HEK293 (cell line): ENCODE measurements around the gene RBBP7.

Experiments used
- CTCF ChIA-PET: fragments of 350-600 bp; formaldehyde crosslinking; extraction: SDS; loops from one replicate; lab custom pipeline; 2021; ENCODE audit warnings: antibody characterized with exemption; lab: Yijun Ruan, JAX
- POLR2A ChIA-PET: fragments of 300-600 bp; formaldehyde crosslinking; extraction: SDS; loops from one replicate; lab custom pipeline; 2020; ENCODE audit warnings: antibody characterized with exemption, inconsistent platforms; lab: Yijun Ruan, JAX
- H3K27ac ChIP-seq: fragments of 200-500 bp; sonication (Bioruptor generic); 2 replicates; pipeline ENCODE4 v1.5.1; 2014; ENCODE audit warnings: low read depth, low read length, control low read depth, inconsistent platforms; ENCODE audit errors: extremely low read depth
- H3K36me3 ChIP-seq, 2 experiments: fragments of 200-500 bp in 1 of 2; sonication (Bioruptor generic) in 1 of 2; 1 replicate in 1 of 2; 2 replicates in 1 of 2; pipeline ENCODE4 v1.5.1; 2014 to 2017; ENCODE audit warnings: inconsistent platforms in 2 of 2, low read length in 2 of 2; ENCODE audit not compliant: control insufficient read depth in 2 of 2, insufficient read depth in 1 of 2
- H3K4me1 ChIP-seq: fragments of 200-500 bp; sonication (Bioruptor generic); 2 replicates; pipeline ENCODE4 v1.5.1; 2014; ENCODE audit warnings: mild to moderate bottlenecking, low read length, inconsistent platforms; ENCODE audit not compliant: control insufficient read depth, insufficient read depth
- H3K4me3 ChIP-seq: 2 replicates; pipeline ENCODE4 v1.5.1; 2011; ENCODE audit warnings: low read depth, mild to moderate bottlenecking, control low read depth, low read length, moderate library complexity
- H3K9me3 ChIP-seq: fragments of 200-500 bp; sonication (Bioruptor generic); 2 replicates; pipeline ENCODE4 v1.5.1; 2014; ENCODE audit warnings: low read depth, low read length, inconsistent platforms; ENCODE audit not compliant: control insufficient read depth, insufficient read depth
- GLIS2 ChIP-seq: fragments of 450-650 bp; formaldehyde crosslinking; IDR thresholded peaks from 2 replicates; pipeline ENCODE4 v1.5.1; 2016; ENCODE audit warnings: missing biosample characterization, missing genetic modification characterization
- OSR2 ChIP-seq: fragments of 450-650 bp; formaldehyde crosslinking; IDR thresholded peaks from 2 replicates; pipeline ENCODE4 v1.5.1; 2016; ENCODE audit warnings: missing biosample characterization, missing genetic modification characterization
- TRIM28 ChIP-seq: IDR thresholded peaks from 2 replicates; pipeline ENCODE4 v1.6.1; 2011; ENCODE audit warnings: low read length, control low read depth, borderline replicate concordance
- ZFP37 ChIP-seq: fragments of 450-650 bp; formaldehyde crosslinking; IDR thresholded peaks from 2 replicates; pipeline ENCODE4 v1.5.1; 2016; ENCODE audit warnings: missing biosample characterization, missing genetic modification characterization
- ZFP41 ChIP-seq: fragments of 450-650 bp; formaldehyde crosslinking; IDR thresholded peaks from 2 replicates; pipeline ENCODE4 v1.5.1; 2016; ENCODE audit warnings: missing biosample characterization, missing genetic modification characterization, borderline replicate concordance
- ZIC2 ChIP-seq: fragments of 450-650 bp; formaldehyde crosslinking; IDR thresholded peaks from 2 replicates; pipeline ENCODE4 v1.5.1; 2016; ENCODE audit warnings: missing biosample characterization, missing genetic modification characterization
- ZNF114 ChIP-seq: fragments of 450-650 bp; formaldehyde crosslinking; IDR thresholded peaks from 2 replicates; pipeline ENCODE4 v1.5.0; 2017; ENCODE audit warnings: missing biosample characterization, missing genetic modification characterization
- ZNF292 ChIP-seq: fragments of 450-650 bp; formaldehyde crosslinking; IDR thresholded peaks from 2 replicates; pipeline ENCODE4 v1.5.1; 2016; ENCODE audit warnings: low read depth, missing biosample characterization, missing genetic modification characterization, borderline replicate concordance
- ZNF311 ChIP-seq: fragments of 450-650 bp; formaldehyde crosslinking; IDR thresholded peaks from 2 replicates; pipeline ENCODE4 v1.5.1; 2017; ENCODE audit warnings: missing biosample characterization, missing genetic modification characterization, borderline replicate concordance
- ZNF341 ChIP-seq: fragments of 450-650 bp; formaldehyde crosslinking; IDR thresholded peaks from 2 replicates; pipeline ENCODE4; 2016; ENCODE audit warnings: low read depth, missing biosample characterization, missing genetic modification characterization
- ZNF423 ChIP-seq: fragments of 450-650 bp; formaldehyde crosslinking; IDR thresholded peaks from 2 replicates; pipeline ENCODE4 v1.5.1; 2016; ENCODE audit warnings: missing biosample characterization, missing genetic modification characterization
- ZNF426 ChIP-seq: fragments of 450-650 bp; formaldehyde crosslinking; IDR thresholded peaks from 2 replicates; pipeline ENCODE4 v1.5.1; 2017; ENCODE audit warnings: missing biosample characterization, missing genetic modification characterization, mild to moderate bottlenecking, inconsistent platforms, moderate library complexity
- ZNF549 ChIP-seq: fragments of 450-650 bp; IDR thresholded peaks from 2 replicates; pipeline ENCODE4 v1.5.1; 2018; ENCODE audit warnings: missing biosample characterization, missing genetic modification characterization, mild to moderate bottlenecking, inconsistent platforms, moderate library complexity
- ZNF600 ChIP-seq: fragments of 450-650 bp; formaldehyde crosslinking; IDR thresholded peaks from 2 replicates; pipeline ENCODE4 v1.5.1; 2016; ENCODE audit warnings: missing biosample characterization, missing genetic modification characterization
- ZNF747 ChIP-seq: fragments of 450-650 bp; formaldehyde crosslinking; IDR thresholded peaks from 2 replicates; pipeline ENCODE4 v1.5.1; 2016; ENCODE audit warnings: missing biosample characterization, missing genetic modification characterization
- ZNF830 ChIP-seq: fragments of 450-650 bp; IDR thresholded peaks from 2 replicates; pipeline ENCODE4 v1.5.0; 2018; ENCODE audit warnings: missing biosample characterization, missing genetic modification characterization, low read depth, mild to moderate bottlenecking, moderate library complexity
- ZSCAN16 ChIP-seq: fragments of 450-650 bp; formaldehyde crosslinking; IDR thresholded peaks from 2 replicates; pipeline ENCODE4 v1.5.1; 2016; ENCODE audit warnings: missing biosample characterization, missing genetic modification characterization
- TF ChIP-seq, protein P1 (sequence below): fragments of 450-650 bp; formaldehyde crosslinking; IDR thresholded peaks from 2 replicates; pipeline ENCODE4 v1.5.1; 2016; ENCODE audit warnings: missing biosample characterization, missing genetic modification characterization
- TF ChIP-seq, protein P2 (sequence below): fragments of 450-650 bp; IDR thresholded peaks from 2 replicates; pipeline ENCODE4 v1.5.1; 2018; ENCODE audit warnings: missing biosample characterization, mild to moderate bottlenecking, missing genetic modification characterization
- TF ChIP-seq, protein P3 (sequence below): fragments of 450-650 bp; formaldehyde crosslinking; IDR thresholded peaks from 2 replicates; pipeline ENCODE4 v1.5.1; 2016; ENCODE audit warnings: missing biosample characterization, missing genetic modification characterization
- TF ChIP-seq, protein P4 (sequence below): IDR thresholded peaks from 2 replicates; pipeline ENCODE4 v1.6.1; 2011; ENCODE audit warnings: mild to moderate bottlenecking, low read depth, low read length, borderline replicate concordance
- TF ChIP-seq, protein P5 (sequence below): fragments of 450-650 bp; formaldehyde crosslinking; IDR thresholded peaks from 2 replicates; pipeline ENCODE4 v1.5.1; 2016; ENCODE audit warnings: missing biosample characterization, missing genetic modification characterization
- TF ChIP-seq, protein P6 (sequence below): fragments of 450-650 bp; formaldehyde crosslinking; IDR thresholded peaks from 2 replicates; pipeline ENCODE4 v1.5.1; 2017; ENCODE audit warnings: missing biosample characterization, missing genetic modification characterization

RBBP7 gene

DNA sequence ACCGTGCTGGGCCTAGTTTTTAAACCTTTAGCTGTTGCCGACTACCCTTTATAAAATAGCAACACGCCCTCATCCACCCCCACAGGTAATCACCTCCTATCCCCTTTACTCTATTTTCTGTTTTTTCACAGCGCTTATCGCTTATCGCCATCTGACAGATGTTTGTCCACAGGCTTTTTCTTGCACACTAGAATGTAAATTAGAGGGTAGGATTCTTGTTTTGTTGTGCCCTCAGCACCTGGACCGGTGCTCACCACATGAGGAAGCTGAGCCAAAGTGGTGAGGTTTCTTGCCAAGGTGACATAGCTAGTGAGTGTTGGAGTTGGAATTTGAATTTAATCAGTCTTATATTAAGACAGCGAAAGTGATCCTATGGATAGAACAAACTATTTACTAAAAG is 2.9 kb upstream of the RBBP7 start (continued):
- TF ChIP-seq, protein P1, sequence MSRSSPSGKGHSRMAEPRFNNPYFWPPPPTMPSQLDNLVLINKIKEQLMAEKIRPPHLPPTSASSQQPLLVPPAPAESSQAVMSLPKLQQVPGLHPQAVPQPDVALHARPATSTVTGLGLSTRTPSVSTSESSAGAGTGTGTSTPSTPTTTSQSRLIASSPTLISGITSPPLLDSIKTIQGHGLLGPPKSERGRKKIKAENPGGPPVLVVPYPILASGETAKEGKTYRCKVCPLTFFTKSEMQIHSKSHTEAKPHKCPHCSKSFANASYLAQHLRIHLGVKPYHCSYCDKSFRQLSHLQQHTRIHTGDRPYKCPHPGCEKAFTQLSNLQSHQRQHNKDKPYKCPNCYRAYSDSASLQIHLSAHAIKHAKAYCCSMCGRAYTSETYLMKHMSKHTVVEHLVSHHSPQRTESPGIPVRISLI (tag by site-specific recombination), result no peak
- TF ChIP-seq ZNF423 (tag by site-specific recombination), result no peak
- TF ChIP-seq OSR2 (tag by site-specific recombination), result no peak
- TF ChIP-seq ZNF292 (tag by site-specific recombination), result no peak
- no peak for TF ChIP-seq ZNF426 (tag by site-specific recombination)
- no peak for TF ChIP-seq ZNF747
- TF ChIP-seq TRIM28, result no peak
- no peak for TF ChIP-seq ZNF549 (tag by site-specific recombination)
- TF ChIP-seq, protein P2, sequence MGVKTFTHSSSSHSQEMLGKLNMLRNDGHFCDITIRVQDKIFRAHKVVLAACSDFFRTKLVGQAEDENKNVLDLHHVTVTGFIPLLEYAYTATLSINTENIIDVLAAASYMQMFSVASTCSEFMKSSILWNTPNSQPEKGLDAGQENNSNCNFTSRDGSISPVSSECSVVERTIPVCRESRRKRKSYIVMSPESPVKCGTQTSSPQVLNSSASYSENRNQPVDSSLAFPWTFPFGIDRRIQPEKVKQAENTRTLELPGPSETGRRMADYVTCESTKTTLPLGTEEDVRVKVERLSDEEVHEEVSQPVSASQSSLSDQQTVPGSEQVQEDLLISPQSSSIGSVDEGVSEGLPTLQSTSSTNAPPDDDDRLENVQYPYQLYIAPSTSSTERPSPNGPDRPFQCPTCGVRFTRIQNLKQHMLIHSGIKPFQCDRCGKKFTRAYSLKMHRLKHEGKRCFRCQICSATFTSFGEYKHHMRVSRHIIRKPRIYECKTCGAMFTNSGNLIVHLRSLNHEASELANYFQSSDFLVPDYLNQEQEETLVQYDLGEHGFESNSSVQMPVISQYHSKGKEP, result no peak
- TF ChIP-seq ZNF341 (tag by site-specific recombination), result no peak

DNA sequence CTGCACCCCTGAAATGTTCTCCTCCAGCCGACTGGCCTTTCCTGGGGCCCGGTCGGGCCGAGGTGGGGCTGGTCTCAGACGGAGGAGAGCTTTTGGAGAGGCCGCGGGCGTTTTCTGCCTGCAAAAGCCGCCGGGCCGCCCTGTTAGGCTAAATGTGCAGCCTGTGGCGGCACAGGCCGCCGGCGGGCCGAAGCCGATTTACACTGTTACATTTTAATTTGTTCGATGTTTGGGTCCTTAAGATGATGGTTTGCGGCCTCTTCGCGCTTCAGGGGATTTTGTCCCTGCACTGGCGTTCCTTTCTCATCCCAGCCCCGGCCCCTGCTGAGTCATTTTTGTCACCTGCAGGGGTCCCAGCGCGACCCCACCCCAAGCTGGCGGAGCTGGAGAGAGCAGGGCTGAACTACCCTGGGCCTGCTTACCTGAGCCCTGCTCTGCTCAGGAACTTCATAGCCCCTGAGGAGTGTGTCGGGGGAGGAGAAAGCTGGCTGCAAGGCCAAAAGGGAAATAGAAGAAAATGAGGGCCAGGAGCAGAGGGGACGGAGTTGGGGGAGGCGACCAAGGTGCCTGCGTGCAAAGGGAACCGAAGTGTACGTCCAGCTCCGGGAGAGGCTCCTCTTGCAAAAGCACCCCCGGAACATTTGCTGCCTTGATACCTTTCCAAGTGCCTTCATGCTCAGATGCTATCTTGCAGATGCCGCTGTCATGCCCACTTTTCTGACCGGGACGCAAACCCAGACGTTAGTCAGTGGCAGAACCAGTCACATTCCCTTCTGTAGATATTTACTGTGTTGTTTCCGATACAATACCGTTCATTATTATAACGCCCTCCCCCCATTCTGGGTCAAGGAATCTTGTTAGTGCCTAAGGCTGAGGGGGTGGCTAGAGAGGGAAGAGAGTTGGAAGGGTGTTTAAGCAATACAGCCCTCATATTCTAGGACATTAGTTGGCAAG is 977 bp upstream of the RBBP7 start:
- Histone ChIP-seq H3K4me1 (peaks cover 8% of the 10 kb centered on the region), H3K9me3 (no peaks in the 10 kb centered on the region), H3K4me3 (peak overlapping the region; percentile 34), H3K27ac (peak overlapping the region; percentile 86), H3K36me3 (peaks cover 26 to 27% of the 10 kb centered on the region in 2 experiments)
- ChIA-PET POLR2A (interaction anchor here (0.5 to 2.0 kb wide), 2 partner anchors 10 to 212 kb away, joined by 4 to 6 read pairs; no protein-coding TSS in a partner anchor), CTCF (interaction anchor here (1.0 to 5.8 kb wide), 4 partner anchors 13 to 211 kb away, joined by 5 to 59 read pairs (median 6); no protein-coding TSS in a partner anchor)
- TF ChIP-seq ZNF830 (tag by site-specific recombination), result no peak
- TF ChIP-seq, protein P3, sequence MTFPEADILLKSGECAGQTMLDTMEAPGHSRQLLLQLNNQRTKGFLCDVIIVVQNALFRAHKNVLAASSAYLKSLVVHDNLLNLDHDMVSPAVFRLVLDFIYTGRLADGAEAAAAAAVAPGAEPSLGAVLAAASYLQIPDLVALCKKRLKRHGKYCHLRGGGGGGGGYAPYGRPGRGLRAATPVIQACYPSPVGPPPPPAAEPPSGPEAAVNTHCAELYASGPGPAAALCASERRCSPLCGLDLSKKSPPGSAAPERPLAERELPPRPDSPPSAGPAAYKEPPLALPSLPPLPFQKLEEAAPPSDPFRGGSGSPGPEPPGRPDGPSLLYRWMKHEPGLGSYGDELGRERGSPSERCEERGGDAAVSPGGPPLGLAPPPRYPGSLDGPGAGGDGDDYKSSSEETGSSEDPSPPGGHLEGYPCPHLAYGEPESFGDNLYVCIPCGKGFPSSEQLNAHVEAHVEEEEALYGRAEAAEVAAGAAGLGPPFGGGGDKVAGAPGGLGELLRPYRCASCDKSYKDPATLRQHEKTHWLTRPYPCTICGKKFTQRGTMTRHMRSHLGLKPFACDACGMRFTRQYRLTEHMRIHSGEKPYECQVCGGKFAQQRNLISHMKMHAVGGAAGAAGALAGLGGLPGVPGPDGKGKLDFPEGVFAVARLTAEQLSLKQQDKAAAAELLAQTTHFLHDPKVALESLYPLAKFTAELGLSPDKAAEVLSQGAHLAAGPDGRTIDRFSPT (tag by site-specific recombination), result no peak
- no peak for TF ChIP-seq ZSCAN16 (tag by site-specific recombination)
- no peak for TF ChIP-seq ZNF311 (tag by site-specific recombination)
- TF ChIP-seq ZNF114 (tag by site-specific recombination), result no peak
- TF ChIP-seq, protein P4, sequence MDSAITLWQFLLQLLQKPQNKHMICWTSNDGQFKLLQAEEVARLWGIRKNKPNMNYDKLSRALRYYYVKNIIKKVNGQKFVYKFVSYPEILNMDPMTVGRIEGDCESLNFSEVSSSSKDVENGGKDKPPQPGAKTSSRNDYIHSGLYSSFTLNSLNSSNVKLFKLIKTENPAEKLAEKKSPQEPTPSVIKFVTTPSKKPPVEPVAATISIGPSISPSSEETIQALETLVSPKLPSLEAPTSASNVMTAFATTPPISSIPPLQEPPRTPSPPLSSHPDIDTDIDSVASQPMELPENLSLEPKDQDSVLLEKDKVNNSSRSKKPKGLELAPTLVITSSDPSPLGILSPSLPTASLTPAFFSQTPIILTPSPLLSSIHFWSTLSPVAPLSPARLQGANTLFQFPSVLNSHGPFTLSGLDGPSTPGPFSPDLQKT, result no peak
- TF ChIP-seq, protein P5, sequence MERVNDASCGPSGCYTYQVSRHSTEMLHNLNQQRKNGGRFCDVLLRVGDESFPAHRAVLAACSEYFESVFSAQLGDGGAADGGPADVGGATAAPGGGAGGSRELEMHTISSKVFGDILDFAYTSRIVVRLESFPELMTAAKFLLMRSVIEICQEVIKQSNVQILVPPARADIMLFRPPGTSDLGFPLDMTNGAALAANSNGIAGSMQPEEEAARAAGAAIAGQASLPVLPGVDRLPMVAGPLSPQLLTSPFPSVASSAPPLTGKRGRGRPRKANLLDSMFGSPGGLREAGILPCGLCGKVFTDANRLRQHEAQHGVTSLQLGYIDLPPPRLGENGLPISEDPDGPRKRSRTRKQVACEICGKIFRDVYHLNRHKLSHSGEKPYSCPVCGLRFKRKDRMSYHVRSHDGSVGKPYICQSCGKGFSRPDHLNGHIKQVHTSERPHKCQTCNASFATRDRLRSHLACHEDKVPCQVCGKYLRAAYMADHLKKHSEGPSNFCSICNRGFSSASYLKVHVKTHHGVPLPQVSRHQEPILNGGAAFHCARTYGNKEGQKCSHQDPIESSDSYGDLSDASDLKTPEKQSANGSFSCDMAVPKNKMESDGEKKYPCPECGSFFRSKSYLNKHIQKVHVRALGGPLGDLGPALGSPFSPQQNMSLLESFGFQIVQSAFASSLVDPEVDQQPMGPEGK (tag by site-specific recombination), result 0 out of 2 replicates have a peak, but pooled peaks have one; percentile 23
- no peak for TF ChIP-seq ZFP37 (tag by site-specific recombination)
- 0 out of 2 replicates have a peak, but pooled peaks have one; percentile 47 for TF ChIP-seq GLIS2 (tag by site-specific recombination)
- TF ChIP-seq ZIC2 (tag by site-specific recombination), result 0 out of 2 replicates have a peak, but pooled peaks have one; percentile 20
- TF ChIP-seq ZFP41, result no peak
- TF ChIP-seq, protein P6, sequence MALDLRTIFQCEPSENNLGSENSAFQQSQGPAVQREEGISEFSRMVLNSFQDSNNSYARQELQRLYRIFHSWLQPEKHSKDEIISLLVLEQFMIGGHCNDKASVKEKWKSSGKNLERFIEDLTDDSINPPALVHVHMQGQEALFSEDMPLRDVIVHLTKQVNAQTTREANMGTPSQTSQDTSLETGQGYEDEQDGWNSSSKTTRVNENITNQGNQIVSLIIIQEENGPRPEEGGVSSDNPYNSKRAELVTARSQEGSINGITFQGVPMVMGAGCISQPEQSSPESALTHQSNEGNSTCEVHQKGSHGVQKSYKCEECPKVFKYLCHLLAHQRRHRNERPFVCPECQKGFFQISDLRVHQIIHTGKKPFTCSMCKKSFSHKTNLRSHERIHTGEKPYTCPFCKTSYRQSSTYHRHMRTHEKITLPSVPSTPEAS (tag by site-specific recombination), result no peak
- TF ChIP-seq ZNF600 (tag by site-specific recombination), result no peak; the same call in 1 of the 2 replicates
